UCSD-AML1 (cell line): ENCODE data around the gene MED27.
"Not testable (repeated sequence)": the region's sequence is repeated elsewhere in the genome, so short reads cannot be mapped to it uniquely, and the experiment has no call there.

Experiments
- DNase-seq: peaks from one replicate; lab custom pipeline; 2025; ENCODE audit not compliant: unreplicated experiment; lab: John Stamatoyannopoulos, UW

MED27 gene

GRCh38 chr9:132020820-132021510 is 58.7 kb downstream of the MED27 start:
- DNase-seq, result no peak

DNA sequence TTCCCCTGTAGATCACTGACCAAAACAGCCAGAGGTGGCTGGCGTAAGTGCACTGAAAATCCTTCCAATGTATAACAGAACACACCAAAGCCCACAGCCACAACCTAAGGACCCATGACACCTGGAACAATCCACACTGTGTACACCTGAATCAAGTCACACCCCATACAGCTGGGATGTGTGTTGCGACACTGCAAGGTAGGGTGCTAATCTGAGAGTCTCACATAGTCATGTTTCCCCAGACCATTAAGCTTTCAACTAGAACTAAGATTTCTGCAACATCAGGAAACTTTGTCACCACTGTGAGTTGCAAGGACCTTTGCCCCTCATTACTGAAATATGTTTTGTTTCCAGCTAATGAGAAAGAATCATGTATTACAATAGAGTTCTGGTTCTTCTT is 59.4 kb downstream of the MED27 start:
- no peak for DNase-seq

- DNase-seq, result no peak
Measured at GRCh38 chr9:132019702-132020101, 60.0 kb downstream of the MED27 start.

DNA sequence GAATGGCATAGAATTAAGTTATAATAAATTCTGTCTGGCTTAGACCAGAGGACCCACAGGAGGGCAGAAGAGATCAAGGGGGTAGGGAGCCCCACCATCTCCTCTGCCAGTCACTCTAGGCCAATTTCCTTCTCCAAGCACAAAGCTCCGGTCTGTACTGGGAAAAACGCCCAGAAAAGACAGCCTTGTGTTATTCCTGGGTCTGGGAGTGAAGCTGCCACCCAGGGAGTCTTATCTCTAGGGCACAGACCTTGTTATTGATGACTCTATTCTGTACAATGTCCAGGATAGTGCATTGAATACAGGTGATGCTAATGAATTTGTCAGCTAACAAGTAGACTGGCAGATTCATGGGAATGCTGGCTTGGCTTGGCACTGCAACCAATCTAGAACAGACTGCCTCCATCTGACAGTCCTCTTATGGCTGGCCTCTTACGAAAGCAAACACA is 60.7 kb downstream of the MED27 start:
- DNase-seq, result no peak

- DNase-seq, result no peak
Measured at GRCh38 chr9:132016456-132016855, 63.2 kb downstream of the MED27 start.

- DNase-seq, result no peak
Measured at GRCh38 chr9:132015866-132016265, 63.8 kb downstream of the MED27 start.

GRCh38 chr9:132014218-132014805 is 65.4 kb downstream of the MED27 start:
- no peak for DNase-seq

DNA sequence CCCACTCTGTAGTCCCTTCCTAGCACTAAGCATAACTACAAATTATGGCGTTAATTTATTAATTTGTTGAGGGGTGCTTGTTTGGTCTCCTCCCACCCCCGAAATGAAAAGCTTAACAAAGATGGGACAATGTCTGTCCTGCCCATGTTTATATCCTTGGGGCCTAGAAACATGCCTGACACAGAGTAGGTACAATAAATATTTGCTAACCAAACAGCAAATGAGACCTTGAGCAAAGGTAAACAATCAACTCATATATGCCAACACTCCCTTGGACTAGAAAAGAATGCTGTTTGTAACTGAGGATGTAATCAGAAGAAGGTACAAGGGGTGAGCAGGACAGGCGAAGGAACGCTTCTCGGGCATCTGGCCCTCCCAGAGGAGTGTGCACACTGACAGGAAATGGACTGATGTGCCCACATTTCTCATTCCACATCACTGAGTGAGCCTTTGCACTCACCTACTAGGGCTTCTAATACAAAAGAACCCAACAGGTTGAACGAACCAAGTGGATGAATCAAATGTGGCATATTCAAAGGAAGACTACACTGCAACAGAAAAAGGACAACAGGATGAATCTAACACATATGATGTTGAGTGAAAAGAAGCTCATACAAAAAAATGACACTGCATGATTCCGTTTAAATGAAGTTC is 66.8 kb downstream of the MED27 start:
- DNase-seq, result no peak

DNA sequence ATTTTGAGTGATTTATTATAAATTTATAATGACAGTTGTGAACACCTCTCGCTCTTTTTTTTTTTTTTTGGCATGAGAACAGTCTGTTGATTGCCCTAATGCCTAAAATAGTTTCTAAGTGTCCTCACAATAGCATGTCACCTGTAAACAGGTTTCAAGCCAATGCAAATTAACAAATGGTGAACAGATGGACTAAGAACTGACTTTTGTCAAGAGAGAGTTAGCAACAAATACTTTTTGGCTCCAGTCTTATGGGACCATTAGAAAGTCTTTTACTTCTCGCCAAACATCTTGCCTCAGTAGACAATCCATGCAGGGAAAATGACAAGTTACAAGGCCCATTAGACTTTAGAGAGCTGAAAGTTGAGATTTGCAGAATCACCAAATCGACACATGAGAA is 67.8 kb downstream of the MED27 start:
- DNase-seq, result no peak

DNA sequence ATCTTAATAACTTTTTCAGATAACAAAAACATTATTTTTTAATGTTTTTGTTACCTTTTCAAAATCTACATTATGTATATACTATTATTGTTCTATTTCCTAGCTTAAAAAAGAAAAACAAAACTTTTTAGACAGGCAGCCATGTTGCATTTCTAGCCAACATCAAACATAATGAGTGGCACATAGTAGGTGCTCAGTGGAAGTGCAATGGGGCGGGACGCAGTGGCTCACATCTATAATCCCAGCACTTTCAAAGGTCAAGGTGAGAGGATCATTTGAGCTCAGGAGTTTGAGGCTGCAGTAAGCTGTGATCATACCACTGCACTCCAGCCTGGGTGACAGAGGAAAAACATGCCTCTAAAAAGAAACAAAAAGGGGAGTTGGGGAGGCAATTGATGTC is 68.4 kb downstream of the MED27 start:
- no peak for DNase-seq

DNA sequence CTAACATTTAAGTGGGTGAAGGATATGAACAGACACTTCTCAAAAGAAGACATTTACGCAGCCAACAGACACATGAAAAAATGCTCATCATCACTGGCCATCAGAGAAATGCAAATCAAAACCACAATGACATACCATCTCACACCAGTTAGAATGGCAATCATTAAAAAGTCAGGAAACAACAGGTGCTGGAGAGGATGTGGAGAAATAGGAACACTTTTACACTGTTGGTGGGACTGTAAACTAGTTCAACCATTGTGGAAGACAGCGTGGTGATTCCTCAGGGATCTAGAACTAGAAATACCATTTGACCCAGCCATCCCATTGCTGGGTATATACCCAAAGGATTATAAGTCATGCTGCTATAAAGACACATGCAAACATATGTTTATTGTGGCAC is 69.5 kb downstream of the MED27 start:
- not testable (repeated sequence) for DNase-seq

DNA sequence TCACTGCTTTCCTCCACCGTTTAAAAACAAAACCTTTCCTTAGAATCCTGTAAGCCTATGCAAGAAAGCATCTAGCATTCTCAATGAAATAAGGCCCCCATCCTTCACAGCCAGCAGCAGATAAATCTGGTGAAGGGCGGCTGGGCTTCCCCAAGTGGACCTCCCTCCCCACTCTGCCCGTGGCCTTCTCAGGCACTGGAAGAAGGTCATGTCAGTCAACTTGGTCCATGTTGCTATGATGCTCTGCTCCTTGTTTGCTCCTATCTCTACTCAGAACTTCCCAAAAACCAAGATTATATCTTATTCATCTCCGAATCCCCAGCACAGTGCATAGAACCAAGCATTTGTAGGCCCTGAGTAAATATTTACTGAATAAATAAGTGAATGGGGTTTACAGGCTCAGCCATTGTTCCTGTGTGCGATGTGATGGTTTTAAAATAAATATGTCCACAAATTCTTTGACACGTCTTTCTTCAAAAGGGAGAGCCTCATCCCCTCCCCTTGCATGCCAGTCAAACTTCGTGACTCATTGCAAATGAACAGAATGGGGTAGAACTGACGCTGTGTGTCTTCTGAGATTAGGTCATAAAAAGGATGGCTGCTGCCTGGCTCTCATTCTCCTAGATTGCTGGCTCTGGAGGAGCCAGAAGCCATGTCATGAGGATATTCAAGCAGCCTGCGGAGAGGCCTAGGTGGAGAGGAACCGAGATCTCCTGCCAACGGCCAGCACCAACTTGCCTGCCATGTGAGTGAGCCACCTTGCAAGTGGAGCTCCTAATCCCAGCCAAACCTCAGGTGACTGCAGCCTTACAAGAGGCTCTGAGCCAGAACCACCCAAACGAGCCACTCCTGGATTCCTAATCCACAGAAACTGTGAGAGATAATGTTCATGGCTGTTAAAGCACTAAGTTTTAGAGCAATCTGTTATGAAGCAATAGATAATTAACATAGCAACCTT is 70.5 kb downstream of the MED27 start:
- DNase-seq, result no peak

GRCh38 chr9:132008184-132008803 is 71.4 kb downstream of the MED27 start:
- no peak for DNase-seq

DNA sequence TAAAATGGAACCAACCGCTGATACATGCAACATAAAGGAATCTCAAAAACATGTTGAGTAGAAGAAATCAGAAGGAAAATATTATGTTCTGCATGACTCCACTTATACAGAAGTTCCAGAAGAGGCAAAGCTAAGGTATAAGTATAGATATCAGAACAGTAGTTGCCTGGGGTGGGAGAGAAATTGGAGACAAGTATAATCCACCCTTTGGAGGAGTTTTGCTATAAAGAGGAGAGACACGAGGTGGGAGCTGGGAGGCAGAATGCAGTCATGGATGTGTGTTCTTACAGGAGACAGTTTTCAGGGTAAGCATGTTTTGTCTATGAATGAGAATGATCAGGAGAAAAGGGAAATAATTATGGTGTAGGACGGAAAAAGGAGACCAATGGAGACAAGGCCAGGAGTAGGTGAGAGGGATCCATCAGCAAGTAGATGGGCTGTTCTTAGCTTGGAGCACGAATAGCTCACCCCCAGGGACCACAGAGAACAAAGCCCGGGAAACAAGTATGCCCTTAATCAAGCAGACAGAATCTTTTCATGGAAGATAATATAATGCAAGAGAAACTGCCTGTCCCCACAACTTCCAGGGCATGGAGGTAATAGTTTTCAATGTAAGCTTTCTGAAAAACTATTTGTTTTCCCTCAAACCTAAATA is 72.2 kb downstream of the MED27 start:
- no peak for DNase-seq

GRCh38 chr9:132006677-132007370 is 72.8 kb downstream of the MED27 start:
- no peak for DNase-seq

- peak; percentile 24 for DNase-seq
Measured at GRCh38 chr9:132005899-132006298, 73.8 kb downstream of the MED27 start.

GRCh38 chr9:132004323-132004722 is 75.3 kb downstream of the MED27 start:
- no peak for DNase-seq

- no peak for DNase-seq
Measured at GRCh38 chr9:132003896-132004295, 75.8 kb downstream of the MED27 start.

GRCh38 chr9:132003319-132003704 is 76.4 kb downstream of the MED27 start:
- DNase-seq, result no peak
